RWPE2 (cell line): Measurements from ENCODE around the gene MTMR10.

ENCODE experiments used
- ATAC-seq: fragments of 200-7000 bp; cut with Tn5 transposase; 3 replicates; pipeline ENCODE4 v1.9.1; 2021; ENCODE audit warnings: low read depth
- DNase-seq: peaks from one replicate; pipeline ENCODE4 v3.0.0-alpha.2; 2020; ENCODE audit warnings: low spot score
- H3K27ac ChIP-seq: fragments of 450-650 bp; 2 replicates; pipeline ENCODE4 v1.5.1; 2017; ENCODE audit warnings: mild to moderate bottlenecking; ENCODE audit not compliant: poor library complexity, severe bottlenecking
- H3K27me3 ChIP-seq: fragments of 250-450 bp; sonication (Bioruptor Pico); 2 replicates; pipeline ENCODE4 v1.5.1; 2021; ENCODE audit warnings: mild to moderate bottlenecking, moderate library complexity; ENCODE audit not compliant: insufficient read depth, poor library complexity, severe bottlenecking
- H3K36me3 ChIP-seq: fragments of 250-450 bp; sonication (Bioruptor Pico); 2 replicates; pipeline ENCODE4 v1.5.1; 2020; ENCODE audit warnings: low read depth, mild to moderate bottlenecking, moderate library complexity
- H3K4me1 ChIP-seq: fragments of 250-450 bp; sonication (Bioruptor Pico); 2 replicates; pipeline ENCODE4 v1.5.1; 2021; ENCODE audit warnings: mild to moderate bottlenecking, moderate library complexity; ENCODE audit not compliant: insufficient read depth, poor library complexity, severe bottlenecking
- H3K4me3 ChIP-seq: fragments of 250-450 bp; sonication (Bioruptor Pico); 2 replicates; pipeline ENCODE4 v1.5.1; 2021; ENCODE audit warnings: mild to moderate bottlenecking, moderate library complexity; ENCODE audit not compliant: severe bottlenecking
- H3K9me3 ChIP-seq: fragments of 250-450 bp; sonication (Bioruptor Pico); 2 replicates; pipeline ENCODE4 v1.5.1; 2021; ENCODE audit warnings: mild to moderate bottlenecking, moderate library complexity; ENCODE audit not compliant: severe bottlenecking
- CTCF ChIP-seq: fragments of 450-650 bp; IDR thresholded peaks from one replicate; pipeline ENCODE4 v1.5.1; 2017; ENCODE audit warnings: mild to moderate bottlenecking, moderate library complexity; ENCODE audit not compliant: poor library complexity, severe bottlenecking

Gene MTMR10

GRCh38 chr15:30896211-30896606, 95.2 kb downstream of the MTMR10 start:
- TF ChIP-seq CTCF: no peak
- Histone ChIP-seq H3K27me3 (no peaks in the 10 kb centered on the region), H3K4me3 (no peak overlapping the region), H3K4me1 (peaks cover 5% of the 10 kb centered on the region), H3K27ac (no peak overlapping the region), H3K36me3 (no peaks in the 10 kb centered on the region), H3K9me3 (no peaks in the 10 kb centered on the region)
- no peak for ATAC-seq
- no peak for DNase-seq

GRCh38 chr15:30895461-30896210, 95.8 kb downstream of the MTMR10 start:
- no peak overlapping the region for H3K4me3 ChIP-seq
- H3K4me1 ChIP-seq: peaks cover 5% of the 10 kb centered on the region
- H3K9me3 ChIP-seq: no peaks in the 10 kb centered on the region
- TF ChIP-seq CTCF: no peak
- H3K27ac ChIP-seq: no peak overlapping the region
- H3K36me3 ChIP-seq: no peaks in the 10 kb centered on the region
- no peaks in the 10 kb centered on the region for H3K27me3 ChIP-seq
- no peak for ATAC-seq
- no peak for DNase-seq

GRCh38 chr15:30889196-30889595, 102.2 kb downstream of the MTMR10 start:
- DNase-seq (no peak), ATAC-seq (no peak)
- no peaks in the 10 kb centered on the region for H3K36me3 ChIP-seq
- peaks cover 4% of the 10 kb centered on the region for H3K4me1 ChIP-seq
- no peak for TF ChIP-seq CTCF
- peaks cover 4% of the 10 kb centered on the region for H3K27me3 ChIP-seq
- no peaks in the 10 kb centered on the region for H3K9me3 ChIP-seq
- no peak overlapping the region for H3K4me3 ChIP-seq
- no peak overlapping the region for H3K27ac ChIP-seq
